ENCODE results near the gene ATXN7L2.

- TF ChIP-seq CTCF (IDR thresholded peaks at IDR 0.05; ENCODE audit: insufficient read depth, low read length, poor library complexity, severe bottlenecking) (no peak), EZH2phosphoT487 (conservative IDR thresholded peaks at IDR 0.05; ENCODE audit: low read length) (no peak)
These were observed 45.0 kb downstream of the ATXN7L2 start for GRCh38 chr1:109528712-109529111.
